IMR-90 (cell line): ENCODE data around the gene USP31. TPM values are rescaled to one million over a fixed set of nuclear protein-coding genes. Genes with fewer than 3 reads are reported as not detected.
A peak's percentile ranks its signal among the peaks of the same experiment; 100 is the strongest.

Experiments
- ATAC-seq: fragments of 200-7000 bp; cut with Tn5 transposase; 2 replicates; pipeline ENCODE4 v1.9.1; 2020; ENCODE audit warnings: low read depth, mild to moderate bottlenecking, moderate library complexity
- BruUV-seq: library from RNA; stranded (reverse); fragments of 400-500 nt; replicated peaks from 2 replicates; lab custom pipeline; 2021; lab: Mats Ljungman, UMichigan
- CTCF ChIA-PET: fragments of 300-600 bp; formaldehyde crosslinking; extraction: SDS; loops from one replicate; lab custom pipeline; 2021; ENCODE audit warnings: antibody characterized with exemption; lab: Yijun Ruan, JAX
- POLR2A ChIA-PET: fragments of 300-600 bp; sonication (Branson Sonifier 250); formaldehyde crosslinking; loops from one replicate; lab custom pipeline; 2022; ENCODE audit warnings: antibody characterized with exemption; ENCODE audit not compliant: unreplicated experiment; lab: Charles Lee
- DNase-seq: peaks from one replicate; pipeline ENCODE4 v3.0.0; 2013
- H2AFZ ChIP-seq: replicated peaks from 2 replicates; pipeline ENCODE3; 2013; ENCODE audit warnings: low read length, mild to moderate bottlenecking; ENCODE audit not compliant: poor library complexity
- H2AK5ac ChIP-seq: 2 replicates; pipeline ENCODE4 v1.6.1; 2013; ENCODE audit warnings: low read depth, low read length, inconsistent platforms
- H2AK9ac ChIP-seq: replicated peaks from 2 replicates; pipeline ENCODE3; 2013; ENCODE audit warnings: mild to moderate bottlenecking, low read depth, low read length, moderate library complexity; ENCODE audit not compliant: poor library complexity
- H2BK120ac ChIP-seq: 2 replicates; pipeline ENCODE4 v1.6.1; 2013; ENCODE audit warnings: low read depth, low read length, inconsistent platforms
- H2BK15ac ChIP-seq: 3 replicates; pipeline ENCODE4 v1.6.1; 2013; ENCODE audit warnings: low read depth, low read length, inconsistent platforms
- H2BK20ac ChIP-seq: 2 replicates; pipeline ENCODE4 v1.6.1; 2013; ENCODE audit warnings: low read depth, mild to moderate bottlenecking, inconsistent platforms, low read length, moderate library complexity
- H2BK5ac ChIP-seq: 2 replicates; pipeline ENCODE4 v1.6.1; 2013; ENCODE audit warnings: mild to moderate bottlenecking, low read depth, low read length, inconsistent platforms; ENCODE audit not compliant: poor library complexity, severe bottlenecking
- H3K14ac ChIP-seq: replicated peaks from 2 replicates; pipeline ENCODE4 v1.6.1; 2013; ENCODE audit warnings: low read depth, low read length, inconsistent platforms
- H3K18ac ChIP-seq: 2 replicates; pipeline ENCODE4 v1.6.1; 2013; ENCODE audit warnings: low read depth, low read length, control low read depth
- H3K23ac ChIP-seq: 2 replicates; pipeline ENCODE4 v1.6.1; 2013; ENCODE audit warnings: low read depth, low read length, inconsistent platforms
- H3K27ac ChIP-seq: 2 replicates; pipeline ENCODE4 v1.5.1; 2013; ENCODE audit warnings: mild to moderate bottlenecking, control low read depth, low read length; ENCODE audit not compliant: insufficient read depth
- H3K27me3 ChIP-seq: 2 replicates; pipeline ENCODE4 v1.6.1; 2013; ENCODE audit warnings: low read length; ENCODE audit not compliant: control insufficient read depth, insufficient read depth
- H3K36me3 ChIP-seq: 2 replicates; pipeline ENCODE4 v1.6.1; 2013; ENCODE audit warnings: low read length, mixed read lengths; ENCODE audit not compliant: control insufficient read depth, insufficient read depth
- H3K4ac ChIP-seq: 2 replicates; pipeline ENCODE4 v1.6.1; 2013; ENCODE audit warnings: low read depth, low read length, inconsistent platforms
- H3K4me1 ChIP-seq: 2 replicates; pipeline ENCODE4 v1.6.1; 2013; ENCODE audit warnings: low read length, mixed read lengths; ENCODE audit not compliant: control insufficient read depth, insufficient read depth
- H3K4me2 ChIP-seq: 2 replicates; pipeline ENCODE4 v1.6.1; 2013; ENCODE audit warnings: low read depth, mild to moderate bottlenecking, control low read depth, low read length, moderate library complexity
- H3K4me3 ChIP-seq: 2 replicates; pipeline ENCODE4 v1.5.1; 2013; ENCODE audit warnings: low read depth, mild to moderate bottlenecking, control low read depth, low read length, moderate library complexity; ENCODE audit not compliant: insufficient read depth
- H3K56ac ChIP-seq: 2 replicates; pipeline ENCODE4 v1.6.1; 2013; ENCODE audit warnings: low read length, inconsistent platforms; ENCODE audit not compliant: insufficient read depth; ENCODE audit errors: extremely low read depth
- H3K79me1 ChIP-seq, 2 experiments: 2 replicates each; pipeline ENCODE4 v1.6.1; 2013; ENCODE audit warnings: low read length in 2 of 2, inconsistent platforms in 1 of 2, low read depth in 1 of 2
- H3K9ac ChIP-seq: 2 replicates; pipeline ENCODE4 v1.6.1; 2013; ENCODE audit warnings: low read depth, low read length, control low read depth
- H3K9me1 ChIP-seq: 2 replicates; pipeline ENCODE4 v1.6.1; 2013; ENCODE audit warnings: low read length, inconsistent platforms; ENCODE audit not compliant: insufficient read depth
- H3K9me3 ChIP-seq: 2 replicates; pipeline ENCODE4 v1.6.1; 2013; ENCODE audit warnings: low read length; ENCODE audit not compliant: control insufficient read depth, insufficient read depth
- H4K20me1 ChIP-seq: 2 replicates; pipeline ENCODE4 v1.6.1; 2013; ENCODE audit warnings: low read length, inconsistent platforms; ENCODE audit not compliant: insufficient read depth
- H4K5ac ChIP-seq: 2 replicates; pipeline ENCODE4 v1.6.1; 2013; ENCODE audit warnings: mild to moderate bottlenecking, low read depth, low read length, control low read depth
- H4K8ac ChIP-seq, 2 experiments: 2 replicates each; pipeline ENCODE4 v1.6.1; 2013; ENCODE audit warnings: low read depth in 2 of 2, low read length in 2 of 2, control low read depth in 1 of 2, inconsistent platforms in 1 of 2
- H4K91ac ChIP-seq: 2 replicates; pipeline ENCODE4 v1.6.1; 2013; ENCODE audit warnings: low read depth, low read length, inconsistent platforms; ENCODE audit not compliant: insufficient read depth
- FOS ChIP-seq: fragments of 150-350 bp; IDR thresholded peaks from 2 replicates; pipeline ENCODE4 v1.6.1; 2016; ENCODE audit warnings: low read depth, low read length
- MXI1 ChIP-seq: IDR thresholded peaks from 2 replicates; pipeline ENCODE4 v1.6.1; 2012; ENCODE audit warnings: low read depth, mild to moderate bottlenecking, low read length, moderate library complexity, borderline replicate concordance
- POLR2A ChIP-seq: IDR thresholded peaks from 2 replicates; pipeline ENCODE4 v1.6.1; 2012; ENCODE audit warnings: mild to moderate bottlenecking, low read depth, low read length
- WGBS, 2 experiments: methylation state at CpG; one replicate each; pipeline versions ENCODE4 v1.1.5 to v1.1.7; 2013; ENCODE audit warnings: missing lambda C conversion rate in 2 of 2; ENCODE audit not compliant: insufficient read length in 1 of 2; ENCODE audit errors: extremely low coverage in 2 of 2; 5-methylcytosine and 5-hydroxymethylcytosine counted together
- dilution Hi-C: fragments of 300-500 bp; cut with HindIII; formaldehyde crosslinking; loops from one replicate; pipeline ENCODE4 v1.14.3; 2018; ENCODE audit warnings: low sequenced_read_pairs; ENCODE audit not compliant: unreplicated experiment
- in situ Hi-C: fragments of 300-500 bp; cut with MboI; formaldehyde crosslinking; loops from 3 replicates; pipeline ENCODE4 v1.14.3; 2019; ENCODE audit warnings: low sequenced_read_pairs, inconsistent platforms, mixed read lengths
- intact Hi-C: fragments of 100-400 bp; cut with micrococcal nuclease; formaldehyde crosslinking; loops from 2 replicates; pipeline ENCODE4 v1.10.0; 2022
- polyA plus RNA-seq, 3 experiments: library from polyadenylated mRNA; depleted of rRNA; stranded (reverse); fragments of >200 nt; gene quantifications; 2 replicates each; pipeline ENCODE4 v1.2.3, GENCODE V29; 2012; ENCODE audit warnings: low replicate concordance in 1 of 3
- total RNA-seq: library from RNA; depleted of rRNA; stranded (reverse); fragments of >200 nt; gene quantifications from 2 replicates; pipeline ENCODE4 v1.2.3, GENCODE V29; 2012

USP31 gene
- total and polyA plus RNA-seq, 2 of the 4 experiments (the other 2 are of a cell fraction), result 2.9 to 3.4 TPM

DNA sequence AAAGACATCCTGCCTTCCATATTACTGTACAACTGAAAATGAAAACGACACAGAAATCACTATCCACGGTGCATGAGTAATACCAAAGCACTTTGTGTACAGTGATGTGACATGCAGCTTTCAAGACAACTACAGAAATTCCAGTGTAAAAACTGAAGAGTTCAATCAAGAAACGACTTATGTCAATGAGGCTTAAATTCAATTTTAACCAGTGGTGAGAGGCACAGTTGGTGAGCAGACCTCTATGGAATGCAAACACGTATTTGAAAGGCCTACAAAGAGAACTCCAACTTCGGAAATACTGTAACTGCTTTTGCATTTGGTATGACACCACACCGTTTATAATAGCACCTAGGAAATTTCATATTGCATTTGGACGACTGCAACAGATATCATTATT, 87.6 kb downstream of the USP31 start:
- peak; percentile 43; the same call in 1 of the 2 replicates for ATAC-seq

More for the DNA sequence above, 87.6 kb downstream of the USP31 start:
- Histone ChIP-seq H2BK15ac (no peak overlapping the region), H3K9me1 (no peaks in the 10 kb centered on the region), H3K23ac (no peak overlapping the region), H4K91ac (no peak overlapping the region), H3K27me3 (no peaks in the 10 kb centered on the region; the same call in 1 of the 2 replicates), H3K56ac (no peak overlapping the region), H4K20me1 (no peaks in the 10 kb centered on the region; the same call in 1 of the 2 replicates), H3K14ac (no peak overlapping the region), H2AK9ac (no peak overlapping the region), H3K9me3 (no peaks in the 10 kb centered on the region), H2BK5ac (no peak overlapping the region), H3K9ac (no peak overlapping the region), H3K4me1 (no peaks in the 10 kb centered on the region), H3K27ac (no peak overlapping the region), H2AFZ (no peak overlapping the region), H3K4me2 (peak overlapping the region; percentile 16; the same call in 1 of the 2 replicates), H2BK20ac (no peak overlapping the region), H4K5ac (no peak overlapping the region), H4K8ac (no peak overlapping the region), H2BK120ac (no peak overlapping the region), H3K4me3 (no peak overlapping the region), H3K4ac (no peak overlapping the region), H2AK5ac (no peak overlapping the region), H3K79me1 (no peaks in the 10 kb centered on the region), H3K36me3 (no peaks in the 10 kb centered on the region), H3K18ac (no peak overlapping the region)
- DNase-seq, result peak; percentile 43
- intact Hi-C loops (loop anchor here (2.0 kb wide), 1 partner anchor 373 kb away; no protein-coding TSS in a partner anchor), in situ Hi-C loops (no loop called here), dilution Hi-C loops (no loop called here)
- TF ChIP-seq FOS, result no peak
- no peak for TF ChIP-seq MXI1
- TF ChIP-seq POLR2A, result no peak
- BruUV-seq, result no TSS peak
- POLR2A ChIA-PET, result no interaction called here
- CTCF ChIA-PET, result interaction anchor here (1.3 to 1.8 kb wide), 2 partner anchors 10 to 374 kb away, joined by 4 to 7 read pairs; no protein-coding TSS in a partner anchor
- WGBS, 2 experiments, result 73% methylated on average over 4 of the region's 7 CpGs; no CpG with 5 or more reads in 1 of the 2 experiments
